Suprapubic skin (tissue), 3 donors: ENCODE data around the gene CMAS.

Experiments
- EP300 ChIP-seq: sonication (generic); formaldehyde crosslinking; IDR thresholded peaks from one replicate; pipeline ENCODE4 v1.6.1; 2017; ENCODE audit warnings: antibody characterized with exemption
- POLR2A ChIP-seq, 2 donors: fragments of 450-650 bp; IDR thresholded peaks; one replicate each; pipeline ENCODE4 v1.6.1; 2017; ENCODE audit warnings: antibody characterized with exemption in 2 of 2, mild to moderate bottlenecking in 2 of 2, moderate library complexity in 2 of 2
- TF ChIP-seq, protein P1 (sequence below), 2 donors: fragments of 200-600 bp in 1 of 2; fragments of 450-650 bp in 1 of 2; sonication (generic) in 1 of 2; IDR thresholded peaks; one replicate each; pipeline ENCODE4 v1.5.1; 2016 to 2019; ENCODE audit warnings: antibody characterized with exemption in 2 of 2, mild to moderate bottlenecking in 1 of 2, moderate library complexity in 1 of 2

DNA sequence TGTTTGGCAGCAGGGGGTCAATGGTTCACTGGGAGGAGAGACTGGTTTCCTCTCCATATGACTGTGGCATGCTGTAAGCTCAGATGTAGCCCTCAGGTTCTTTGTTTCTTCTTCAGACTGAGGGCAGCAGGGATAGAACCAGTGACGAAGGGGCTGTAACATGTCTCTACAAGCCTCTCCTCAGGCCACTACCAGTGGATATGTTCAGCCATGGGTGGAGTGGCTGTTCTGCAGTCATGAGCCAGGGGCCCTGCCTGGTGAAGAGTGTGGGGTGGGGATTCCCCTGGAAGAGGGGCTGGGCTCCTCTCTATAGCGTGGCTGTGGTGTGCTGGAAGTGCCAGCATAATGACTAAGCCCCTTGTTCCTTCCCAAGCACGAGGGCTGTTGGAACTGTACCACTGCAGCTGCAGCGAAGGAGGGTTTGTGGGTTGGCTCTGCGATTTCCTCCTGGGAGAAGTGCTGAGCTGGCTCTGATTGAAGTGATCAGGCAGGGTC lies 55.8 kb downstream of the CMAS start:
- TF ChIP-seq, protein P1, sequence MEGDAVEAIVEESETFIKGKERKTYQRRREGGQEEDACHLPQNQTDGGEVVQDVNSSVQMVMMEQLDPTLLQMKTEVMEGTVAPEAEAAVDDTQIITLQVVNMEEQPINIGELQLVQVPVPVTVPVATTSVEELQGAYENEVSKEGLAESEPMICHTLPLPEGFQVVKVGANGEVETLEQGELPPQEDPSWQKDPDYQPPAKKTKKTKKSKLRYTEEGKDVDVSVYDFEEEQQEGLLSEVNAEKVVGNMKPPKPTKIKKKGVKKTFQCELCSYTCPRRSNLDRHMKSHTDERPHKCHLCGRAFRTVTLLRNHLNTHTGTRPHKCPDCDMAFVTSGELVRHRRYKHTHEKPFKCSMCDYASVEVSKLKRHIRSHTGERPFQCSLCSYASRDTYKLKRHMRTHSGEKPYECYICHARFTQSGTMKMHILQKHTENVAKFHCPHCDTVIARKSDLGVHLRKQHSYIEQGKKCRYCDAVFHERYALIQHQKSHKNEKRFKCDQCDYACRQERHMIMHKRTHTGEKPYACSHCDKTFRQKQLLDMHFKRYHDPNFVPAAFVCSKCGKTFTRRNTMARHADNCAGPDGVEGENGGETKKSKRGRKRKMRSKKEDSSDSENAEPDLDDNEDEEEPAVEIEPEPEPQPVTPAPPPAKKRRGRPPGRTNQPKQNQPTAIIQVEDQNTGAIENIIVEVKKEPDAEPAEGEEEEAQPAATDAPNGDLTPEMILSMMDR (IDR thresholded peaks at IDR 0.05), result no peak
- TF ChIP-seq POLR2A (IDR thresholded peaks at IDR 0.05) (no peak), EP300 (no peak)
